H9 (cell line): Measurements from ENCODE around the gene CBX8. TPM values are rescaled to one million over a fixed set of nuclear protein-coding genes. Genes with fewer than 3 reads are reported as not detected.

Experiments used
- DNase-seq: peaks from one replicate; pipeline ENCODE4 v3.0.0-alpha.2; 2017
- H2AFZ ChIP-seq: one replicate; pipeline ENCODE4 v1.6.1; 2013; ENCODE audit warnings: mild to moderate bottlenecking, low read length, control low read depth, moderate library complexity
- H2AK5ac ChIP-seq: 2 replicates; pipeline ENCODE4 v1.6.1; 2013; ENCODE audit warnings: low read length, control low read depth, mixed read lengths; ENCODE audit not compliant: insufficient read length
- H2BK120ac ChIP-seq: one replicate; pipeline ENCODE4 v1.6.1; 2013; ENCODE audit warnings: low read depth, mild to moderate bottlenecking, low read length, control low read depth, inconsistent platforms; ENCODE audit not compliant: poor library complexity, severe bottlenecking
- H2BK12ac ChIP-seq: 2 replicates; pipeline ENCODE4 v1.6.1; 2013; ENCODE audit warnings: low read length, control low read depth, mixed read lengths, low read depth; ENCODE audit not compliant: insufficient read length
- H2BK15ac ChIP-seq: 2 replicates; pipeline ENCODE4 v1.6.1; 2013; ENCODE audit warnings: low read depth, low read length, control low read depth
- H2BK20ac ChIP-seq: one replicate; pipeline ENCODE4 v1.6.1; 2013; ENCODE audit warnings: low read depth, mild to moderate bottlenecking, low read length, control low read depth, inconsistent platforms; ENCODE audit not compliant: poor library complexity, severe bottlenecking
- H2BK5ac ChIP-seq: 2 replicates; pipeline ENCODE4 v1.6.1; 2013; ENCODE audit warnings: low read length, control low read depth, mixed read lengths; ENCODE audit not compliant: insufficient read length
- H3K14ac ChIP-seq: 2 replicates; pipeline ENCODE4 v1.6.1; 2013; ENCODE audit warnings: low read length, control low read depth; ENCODE audit not compliant: insufficient read depth
- H3K18ac ChIP-seq: 2 replicates; pipeline ENCODE4 v1.6.1; 2013; ENCODE audit warnings: low read depth, mild to moderate bottlenecking, mixed read lengths, low read length, control low read depth; ENCODE audit not compliant: insufficient read length
- H3K23ac ChIP-seq: 2 replicates; pipeline ENCODE4 v1.6.1; 2013; ENCODE audit warnings: low read length, control low read depth, mixed read lengths, low read depth; ENCODE audit not compliant: insufficient read length
- H3K23me2 ChIP-seq: 2 replicates; pipeline ENCODE4 v1.6.1; 2013; ENCODE audit warnings: low read depth, mild to moderate bottlenecking, mixed read lengths, low read length, control low read depth; ENCODE audit not compliant: insufficient read length, poor library complexity, severe bottlenecking
- H3K27ac ChIP-seq: 2 replicates; pipeline ENCODE4 v1.5.1; 2013; ENCODE audit warnings: low read length, control low read depth, mixed read lengths, low read depth; ENCODE audit not compliant: insufficient read length
- H3K27me3 ChIP-seq: 2 replicates; pipeline ENCODE4 v1.6.1; 2013; ENCODE audit warnings: low read length, control low read depth, inconsistent platforms; ENCODE audit not compliant: insufficient read depth
- H3K4ac ChIP-seq: 2 replicates; pipeline ENCODE4 v1.6.1; 2013; ENCODE audit warnings: low read depth, mild to moderate bottlenecking, control low read depth, inconsistent platforms, low read length, moderate library complexity
- H3K4me1 ChIP-seq: 2 replicates; pipeline ENCODE4 v1.6.1; 2013; ENCODE audit warnings: low read length, control low read depth, inconsistent platforms; ENCODE audit not compliant: insufficient read depth
- H3K4me2 ChIP-seq: 2 replicates; pipeline ENCODE4 v1.6.1; 2013; ENCODE audit warnings: low read length, control low read depth, mixed read lengths; ENCODE audit not compliant: insufficient read length, insufficient read depth
- H3K56ac ChIP-seq: 2 replicates; pipeline ENCODE4 v1.6.1; 2013; ENCODE audit warnings: low read depth, mild to moderate bottlenecking, mixed read lengths, low read length, control low read depth; ENCODE audit not compliant: insufficient read length
- H3K79me1 ChIP-seq: 2 replicates; pipeline ENCODE4 v1.6.1; 2013; ENCODE audit warnings: low read depth, mild to moderate bottlenecking, moderate library complexity, low read length, control low read depth, inconsistent platforms; ENCODE audit not compliant: insufficient read depth, poor library complexity, severe bottlenecking
- H3K79me2 ChIP-seq: 2 replicates; pipeline ENCODE4 v1.6.1; 2013; ENCODE audit warnings: low read length, control low read depth, inconsistent platforms; ENCODE audit not compliant: insufficient read depth
- H3K9ac ChIP-seq: 2 replicates; pipeline ENCODE4 v1.6.1; 2013; ENCODE audit warnings: low read length, control low read depth, mixed read lengths; ENCODE audit not compliant: insufficient read length; ENCODE audit errors: extremely low read depth
- H3K9me3 ChIP-seq: one replicate; pipeline ENCODE4 v1.6.1; 2013; ENCODE audit warnings: low read depth, low read length, inconsistent platforms; ENCODE audit not compliant: control insufficient read depth
- H3T11ph ChIP-seq: one replicate; pipeline ENCODE4 v1.6.1; 2013; ENCODE audit warnings: mild to moderate bottlenecking, low read length, control low read depth, inconsistent platforms
- H4K20me1 ChIP-seq: one replicate; pipeline ENCODE4 v1.6.1; 2013; ENCODE audit not compliant: control insufficient read depth, insufficient read length, insufficient read depth
- H4K5ac ChIP-seq: 2 replicates; pipeline ENCODE4 v1.6.1; 2013; ENCODE audit warnings: low read depth, mild to moderate bottlenecking, mixed read lengths, low read length, control low read depth; ENCODE audit not compliant: insufficient read length
- H4K8ac ChIP-seq: replicated peaks from 2 replicates; pipeline ENCODE4 v1.6.1; 2013; ENCODE audit warnings: low read length, control low read depth, mixed read lengths, low read depth; ENCODE audit not compliant: insufficient read length
- H4K91ac ChIP-seq: 2 replicates; pipeline ENCODE4 v1.6.1; 2013; ENCODE audit warnings: low read depth, mild to moderate bottlenecking, moderate library complexity, mixed read lengths, low read length, control low read depth; ENCODE audit not compliant: insufficient read length
- H3K27ac Mint-ChIP-seq, 3 experiments: 2 replicates in 2 of 3; 3 replicates in 1 of 3; pipeline ENCODE4 v1.8.0; 2020 to 2021; ENCODE audit warnings: mixed read lengths in 3 of 3, mild to moderate bottlenecking in 1 of 3, moderate library complexity in 1 of 3
- H3K27me3 Mint-ChIP-seq: 2 replicates; pipeline ENCODE4 v1.8.0; 2021; ENCODE audit warnings: low read depth, mild to moderate bottlenecking, moderate library complexity, mixed read lengths
- H3K36me3 Mint-ChIP-seq, 3 experiments: 2 replicates in 2 of 3; 3 replicates in 1 of 3; pipeline ENCODE4 v1.8.0; 2020 to 2021; ENCODE audit warnings: low read depth in 3 of 3, mixed read lengths in 3 of 3; ENCODE audit not compliant: insufficient read depth in 1 of 3
- H3K4me1 Mint-ChIP-seq, 2 experiments: 2 replicates each; pipeline ENCODE4 v1.8.0; 2020; ENCODE audit warnings: mixed read lengths in 2 of 2
- H3K4me3 Mint-ChIP-seq, 2 experiments: 2 replicates in 1 of 2; 3 replicates in 1 of 2; pipeline ENCODE4 v1.8.0; 2020 to 2021; ENCODE audit warnings: mild to moderate bottlenecking in 2 of 2, mixed read lengths in 2 of 2, moderate library complexity in 1 of 2
- H3K9me3 Mint-ChIP-seq, 2 experiments: 2 replicates in 1 of 2; 3 replicates in 1 of 2; pipeline ENCODE4 v1.8.0; 2020; ENCODE audit warnings: mild to moderate bottlenecking in 2 of 2, mixed read lengths in 2 of 2, moderate library complexity in 1 of 2
- CTCF ChIP-seq: fragments of 200-600 bp; sonication (generic); conservative IDR thresholded peaks from 3 replicates; pipeline ENCODE4 v1.8.0; 2021; ENCODE audit warnings: antibody characterized with exemption, mild to moderate bottlenecking
- WGBS: extraction: QIAGEN DNeasy Blood & Tissue Kit; methylation state at CpG from one replicate; pipeline ENCODE4 v1.1.7; 2013; ENCODE audit warnings: missing lambda C conversion rate, low lambda C conversion rate, mixed read lengths; ENCODE audit not compliant: insufficient read length; ENCODE audit errors: extremely low coverage; 5-methylcytosine and 5-hydroxymethylcytosine counted together
- total RNA-seq: library from RNA; stranded (reverse); gene quantifications from 2 replicates; pipeline ENCODE4 v1.2.1, GENCODE V29; 2021

CBX8 gene
- total RNA-seq, 1 experiment from 2014 or later: 1.2 TPM

GRCh38 chr17:79760197-79760906 lies 36.5 kb downstream of the CBX8 start:
- no peak overlapping the region for H2BK5ac ChIP-seq
- no peak overlapping the region for H2BK20ac ChIP-seq
- no peak overlapping the region for H4K91ac ChIP-seq
- H4K20me1 ChIP-seq: no peaks in the 10 kb centered on the region
- WGBS: no CpG with 5 or more reads among the region's 21 CpGs
- no peaks in the 10 kb centered on the region for H3K27me3 ChIP-seq
- no peaks in the 10 kb centered on the region for H3K79me1 ChIP-seq
- H3K18ac ChIP-seq: peak overlapping the region; percentile 58
- no peak overlapping the region for H2BK120ac ChIP-seq
- no peaks in the 10 kb centered on the region for H3K23me2 ChIP-seq
- H3T11ph ChIP-seq: no peak overlapping the region
- no peaks in the 10 kb centered on the region for H3K4me1 ChIP-seq
- H3K9ac ChIP-seq: no peak overlapping the region
- no peak overlapping the region for H3K27ac Mint-ChIP-seq
- no peak overlapping the region for H3K4me3 Mint-ChIP-seq
- no peak for DNase-seq
- H2AFZ ChIP-seq: no peak overlapping the region
- H3K23ac ChIP-seq: no peak overlapping the region
- 0 out of 4 replicates have a peak, but pooled peaks cover 0 to 2% of the 10 kb centered on the region in 2 experiments for H3K4me1 Mint-ChIP-seq
- H3K4me2 ChIP-seq: no peak overlapping the region
- no peak for TF ChIP-seq CTCF
- H3K56ac ChIP-seq: no peak overlapping the region
- no peaks in the 10 kb centered on the region for H3K9me3 Mint-ChIP-seq
- H4K5ac ChIP-seq: no peak overlapping the region
- no peak overlapping the region for H2AK5ac ChIP-seq
- H3K27ac ChIP-seq: no peak overlapping the region
- no peaks in the 10 kb centered on the region for H3K36me3 Mint-ChIP-seq
- H3K14ac ChIP-seq: no peak overlapping the region; the same call in 1 of the 2 replicates
- no peak overlapping the region for H4K8ac ChIP-seq
- no peak overlapping the region for H3K4ac ChIP-seq
- no peaks in the 10 kb centered on the region for H3K79me2 ChIP-seq
- H2BK12ac ChIP-seq: no peak overlapping the region
- H3K9me3 ChIP-seq: no peaks in the 10 kb centered on the region
- H2BK15ac ChIP-seq: no peak overlapping the region
- H3K27me3 Mint-ChIP-seq: peaks cover 5% of the 10 kb centered on the region
